WTC11 (cell line): ENCODE data around the gene HLCS.

Experiments used
- CREB1 ChIP-seq: sonication (generic); formaldehyde crosslinking; IDR thresholded peaks from 2 replicates; pipeline ENCODE4 v1.8.0; 2023; ENCODE audit warnings: mild to moderate bottlenecking, missing genetic modification reagents
- FOXK1 ChIP-seq: sonication (generic); formaldehyde crosslinking; IDR thresholded peaks from 2 replicates; pipeline ENCODE4 v1.8.0; 2022; ENCODE audit warnings: mild to moderate bottlenecking, moderate library complexity, missing genetic modification reagents
- GRHL2 ChIP-seq: fragments of 250-450 bp; sonication (Bioruptor Pico); IDR thresholded peaks from 2 replicates; pipeline ENCODE4 v1.8.0; 2022; ENCODE audit warnings: mild to moderate bottlenecking, moderate library complexity; ENCODE audit not compliant: insufficient replicate concordance, severe bottlenecking
- NR1H2 ChIP-seq: sonication (generic); formaldehyde crosslinking; IDR thresholded peaks from 2 replicates; pipeline ENCODE4 v1.9.0; 2021; ENCODE audit warnings: mild to moderate bottlenecking, moderate library complexity, missing genetic modification reagents
- SMAD3 ChIP-seq: sonication (generic); formaldehyde crosslinking; IDR thresholded peaks from 2 replicates; pipeline ENCODE4 v1.8.0; 2022; ENCODE audit warnings: missing genetic modification reagents, mild to moderate bottlenecking, borderline replicate concordance
- ZNF263 ChIP-seq: sonication (generic); formaldehyde crosslinking; IDR thresholded peaks from 2 replicates; pipeline ENCODE4 v1.8.1; 2022; ENCODE audit warnings: low read depth, mild to moderate bottlenecking, moderate library complexity, missing genetic modification reagents
- ZNF317 ChIP-seq: sonication (generic); formaldehyde crosslinking; IDR thresholded peaks from 2 replicates; pipeline ENCODE4 v1.8.1; 2023; ENCODE audit warnings: low read depth, mild to moderate bottlenecking, moderate library complexity, missing genetic modification reagents, borderline replicate concordance
- TF ChIP-seq, protein P1 (sequence below): fragments of 200-600 bp; IDR thresholded peaks from 2 replicates; pipeline ENCODE4 v1.8.0; 2022; ENCODE audit warnings: antibody characterized with exemption
- TF ChIP-seq, protein P2 (sequence below): sonication (generic); formaldehyde crosslinking; IDR thresholded peaks from 2 replicates; pipeline ENCODE4 v1.8.1; 2022; ENCODE audit warnings: mild to moderate bottlenecking, missing genetic modification reagents, moderate library complexity, borderline replicate concordance
- TF ChIP-seq, protein P3 (sequence below): sonication (generic); formaldehyde crosslinking; IDR thresholded peaks from 2 replicates; pipeline ENCODE4 v1.8.0; 2022; ENCODE audit warnings: mild to moderate bottlenecking, missing genetic modification reagents
- TF ChIP-seq, protein P4 (sequence below): sonication (generic); formaldehyde crosslinking; IDR thresholded peaks from 2 replicates; pipeline ENCODE4 v1.8.0; 2022; ENCODE audit warnings: missing genetic modification reagents
- TF ChIP-seq, protein P5 (sequence below): sonication (generic); formaldehyde crosslinking; IDR thresholded peaks from 2 replicates; pipeline ENCODE4 v1.8.1; 2023; ENCODE audit warnings: mild to moderate bottlenecking, missing genetic modification reagents, moderate library complexity

DNA sequence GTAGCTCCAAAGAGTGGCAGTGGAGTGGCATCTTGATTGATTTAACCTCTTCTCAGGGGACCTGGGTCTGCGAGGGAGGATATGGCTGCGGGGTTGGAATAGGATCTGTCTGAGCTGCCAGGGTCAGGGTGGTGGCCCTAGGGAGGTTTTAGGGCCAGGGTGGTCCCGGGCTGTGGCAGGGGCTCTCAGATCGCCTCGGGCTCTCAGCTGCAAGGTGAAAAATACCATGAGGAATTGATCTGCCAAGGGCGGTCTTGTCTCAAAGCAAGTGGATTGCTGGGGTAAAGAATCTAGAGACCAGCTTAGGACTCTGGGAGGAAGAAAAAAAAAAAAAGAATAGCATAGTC, 263.9 kb downstream of the HLCS start:
- TF ChIP-seq, protein P1, sequence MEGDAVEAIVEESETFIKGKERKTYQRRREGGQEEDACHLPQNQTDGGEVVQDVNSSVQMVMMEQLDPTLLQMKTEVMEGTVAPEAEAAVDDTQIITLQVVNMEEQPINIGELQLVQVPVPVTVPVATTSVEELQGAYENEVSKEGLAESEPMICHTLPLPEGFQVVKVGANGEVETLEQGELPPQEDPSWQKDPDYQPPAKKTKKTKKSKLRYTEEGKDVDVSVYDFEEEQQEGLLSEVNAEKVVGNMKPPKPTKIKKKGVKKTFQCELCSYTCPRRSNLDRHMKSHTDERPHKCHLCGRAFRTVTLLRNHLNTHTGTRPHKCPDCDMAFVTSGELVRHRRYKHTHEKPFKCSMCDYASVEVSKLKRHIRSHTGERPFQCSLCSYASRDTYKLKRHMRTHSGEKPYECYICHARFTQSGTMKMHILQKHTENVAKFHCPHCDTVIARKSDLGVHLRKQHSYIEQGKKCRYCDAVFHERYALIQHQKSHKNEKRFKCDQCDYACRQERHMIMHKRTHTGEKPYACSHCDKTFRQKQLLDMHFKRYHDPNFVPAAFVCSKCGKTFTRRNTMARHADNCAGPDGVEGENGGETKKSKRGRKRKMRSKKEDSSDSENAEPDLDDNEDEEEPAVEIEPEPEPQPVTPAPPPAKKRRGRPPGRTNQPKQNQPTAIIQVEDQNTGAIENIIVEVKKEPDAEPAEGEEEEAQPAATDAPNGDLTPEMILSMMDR, result no peak
- TF ChIP-seq CREB1 (CRISPR knock-in tag) (no peak), ZNF317 (CRISPR knock-in tag) (no peak), FOXK1 (no peak), NR1H2 (CRISPR knock-in tag) (no peak), SMAD3 (CRISPR knock-in tag) (no peak), GRHL2 (CRISPR knock-in tag) (no peak), ZNF263 (CRISPR knock-in tag) (no peak)
- TF ChIP-seq, protein P2, sequence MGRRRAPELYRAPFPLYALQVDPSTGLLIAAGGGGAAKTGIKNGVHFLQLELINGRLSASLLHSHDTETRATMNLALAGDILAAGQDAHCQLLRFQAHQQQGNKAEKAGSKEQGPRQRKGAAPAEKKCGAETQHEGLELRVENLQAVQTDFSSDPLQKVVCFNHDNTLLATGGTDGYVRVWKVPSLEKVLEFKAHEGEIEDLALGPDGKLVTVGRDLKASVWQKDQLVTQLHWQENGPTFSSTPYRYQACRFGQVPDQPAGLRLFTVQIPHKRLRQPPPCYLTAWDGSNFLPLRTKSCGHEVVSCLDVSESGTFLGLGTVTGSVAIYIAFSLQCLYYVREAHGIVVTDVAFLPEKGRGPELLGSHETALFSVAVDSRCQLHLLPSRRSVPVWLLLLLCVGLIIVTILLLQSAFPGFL (CRISPR knock-in tag), result no peak
- TF ChIP-seq, protein P3, sequence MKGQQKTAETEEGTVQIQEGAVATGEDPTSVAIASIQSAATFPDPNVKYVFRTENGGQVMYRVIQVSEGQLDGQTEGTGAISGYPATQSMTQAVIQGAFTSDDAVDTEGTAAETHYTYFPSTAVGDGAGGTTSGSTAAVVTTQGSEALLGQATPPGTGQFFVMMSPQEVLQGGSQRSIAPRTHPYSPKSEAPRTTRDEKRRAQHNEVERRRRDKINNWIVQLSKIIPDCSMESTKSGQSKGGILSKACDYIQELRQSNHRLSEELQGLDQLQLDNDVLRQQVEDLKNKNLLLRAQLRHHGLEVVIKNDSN (CRISPR knock-in tag), result no peak
- TF ChIP-seq, protein P4, sequence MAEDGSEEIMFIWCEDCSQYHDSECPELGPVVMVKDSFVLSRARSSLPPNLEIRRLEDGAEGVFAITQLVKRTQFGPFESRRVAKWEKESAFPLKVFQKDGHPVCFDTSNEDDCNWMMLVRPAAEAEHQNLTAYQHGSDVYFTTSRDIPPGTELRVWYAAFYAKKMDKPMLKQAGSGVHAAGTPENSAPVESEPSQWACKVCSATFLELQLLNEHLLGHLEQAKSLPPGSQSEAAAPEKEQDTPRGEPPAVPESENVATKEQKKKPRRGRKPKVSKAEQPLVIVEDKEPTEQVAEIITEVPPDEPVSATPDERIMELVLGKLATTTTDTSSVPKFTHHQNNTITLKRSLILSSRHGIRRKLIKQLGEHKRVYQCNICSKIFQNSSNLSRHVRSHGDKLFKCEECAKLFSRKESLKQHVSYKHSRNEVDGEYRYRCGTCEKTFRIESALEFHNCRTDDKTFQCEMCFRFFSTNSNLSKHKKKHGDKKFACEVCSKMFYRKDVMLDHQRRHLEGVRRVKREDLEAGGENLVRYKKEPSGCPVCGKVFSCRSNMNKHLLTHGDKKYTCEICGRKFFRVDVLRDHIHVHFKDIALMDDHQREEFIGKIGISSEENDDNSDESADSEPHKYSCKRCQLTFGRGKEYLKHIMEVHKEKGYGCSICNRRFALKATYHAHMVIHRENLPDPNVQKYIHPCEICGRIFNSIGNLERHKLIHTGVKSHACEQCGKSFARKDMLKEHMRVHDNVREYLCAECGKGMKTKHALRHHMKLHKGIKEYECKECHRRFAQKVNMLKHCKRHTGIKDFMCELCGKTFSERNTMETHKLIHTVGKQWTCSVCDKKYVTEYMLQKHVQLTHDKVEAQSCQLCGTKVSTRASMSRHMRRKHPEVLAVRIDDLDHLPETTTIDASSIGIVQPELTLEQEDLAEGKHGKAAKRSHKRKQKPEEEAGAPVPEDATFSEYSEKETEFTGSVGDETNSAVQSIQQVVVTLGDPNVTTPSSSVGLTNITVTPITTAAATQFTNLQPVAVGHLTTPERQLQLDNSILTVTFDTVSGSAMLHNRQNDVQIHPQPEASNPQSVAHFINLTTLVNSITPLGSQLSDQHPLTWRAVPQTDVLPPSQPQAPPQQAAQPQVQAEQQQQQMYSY, result no peak
- TF ChIP-seq, protein P5, sequence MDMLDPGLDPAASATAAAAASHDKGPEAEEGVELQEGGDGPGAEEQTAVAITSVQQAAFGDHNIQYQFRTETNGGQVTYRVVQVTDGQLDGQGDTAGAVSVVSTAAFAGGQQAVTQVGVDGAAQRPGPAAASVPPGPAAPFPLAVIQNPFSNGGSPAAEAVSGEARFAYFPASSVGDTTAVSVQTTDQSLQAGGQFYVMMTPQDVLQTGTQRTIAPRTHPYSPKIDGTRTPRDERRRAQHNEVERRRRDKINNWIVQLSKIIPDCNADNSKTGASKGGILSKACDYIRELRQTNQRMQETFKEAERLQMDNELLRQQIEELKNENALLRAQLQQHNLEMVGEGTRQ, result no peak
